Neural cell (in vitro differentiated cells): ENCODE data around the gene CPZ. TPM values are rescaled to one million over a fixed set of nuclear protein-coding genes. Genes with fewer than 3 reads are reported as not detected.

ENCODE experiments used
- H2AFZ ChIP-seq: fragments of 200-600, 300-800 bp; sonication (generic), shearing (Covaris generic); 2 replicates; pipeline ENCODE4 v1.6.0; 2014; ENCODE audit warnings: low read depth, mild to moderate bottlenecking, antibody characterized with exemption, low read length, moderate library complexity
- H3F3A ChIP-seq: fragments of 200-600 bp; shearing (Covaris generic); 2 replicates; pipeline ENCODE4 v1.6.1; 2016; ENCODE audit warnings: mild to moderate bottlenecking, moderate library complexity, mixed read lengths, antibody characterized with exemption, low read length; ENCODE audit not compliant: insufficient read depth, poor library complexity, severe bottlenecking
- H3K27ac ChIP-seq: fragments of 200-600, 300-800 bp; sonication (generic), shearing (Covaris generic); 2 replicates; pipeline ENCODE4 v1.5.1; 2014; ENCODE audit warnings: mild to moderate bottlenecking, low read length, moderate library complexity
- H3K27me3 ChIP-seq: fragments of 300-800, 200-600 bp; sonication (generic), shearing (Covaris generic); 2 replicates; pipeline ENCODE4 v1.6.0; 2014; ENCODE audit warnings: mild to moderate bottlenecking, low read depth, low read length, moderate library complexity; ENCODE audit not compliant: insufficient read depth
- H3K36me3 ChIP-seq: fragments of 300-800, 200-600 bp; sonication (generic), shearing (Covaris generic); 2 replicates; pipeline ENCODE4 v1.5.1; 2014; ENCODE audit warnings: mild to moderate bottlenecking, antibody characterized with exemption, low read length, moderate library complexity; ENCODE audit not compliant: insufficient read depth
- H3K4me2 ChIP-seq: fragments of 300-800, 200-600 bp; sonication (generic), shearing (Covaris generic); 2 replicates; pipeline ENCODE4 v1.6.0; 2014; ENCODE audit warnings: mild to moderate bottlenecking, low read length
- H3K4me3 ChIP-seq: fragments of 300-800, 200-600 bp; sonication (generic), shearing (Covaris generic); 2 replicates; pipeline ENCODE4 v1.5.1; 2014; ENCODE audit warnings: mild to moderate bottlenecking, low read length, moderate library complexity
- H3K79me2 ChIP-seq: fragments of 200-600 bp; shearing (Covaris generic); replicated peaks from 2 replicates; pipeline ENCODE4 v1.6.0; 2014; ENCODE audit warnings: mild to moderate bottlenecking, low read length, moderate library complexity; ENCODE audit not compliant: insufficient read depth
- H3K9ac ChIP-seq: fragments of 300-800, 200-600 bp; sonication (generic), shearing (Covaris generic); 2 replicates; pipeline ENCODE4 v1.6.1; 2016; ENCODE audit warnings: mild to moderate bottlenecking, low read length, mixed read lengths
- H3K9me2 ChIP-seq: fragments of 200-600 bp; shearing (Covaris generic); 2 replicates; pipeline ENCODE4 v1.6.1; 2016; ENCODE audit warnings: mild to moderate bottlenecking, low read length, mixed read lengths; ENCODE audit not compliant: insufficient read depth
- H3K9me3 ChIP-seq: fragments of 200-600, 300-800 bp; sonication (generic), shearing (Covaris generic); 2 replicates; pipeline ENCODE4 v1.6.1; 2016; ENCODE audit warnings: mild to moderate bottlenecking, mixed run types, low read length, moderate library complexity, mixed read lengths
- H4K20me1 ChIP-seq: fragments of 200-600 bp; shearing (Covaris generic); 2 replicates; pipeline ENCODE4 v1.6.1; 2016; ENCODE audit warnings: mild to moderate bottlenecking, mixed run types; ENCODE audit not compliant: insufficient read depth
- CTCF ChIP-seq: fragments of 450-650 bp; IDR thresholded peaks from 2 replicates; pipeline ENCODE4 v1.5.1; 2014; ENCODE audit warnings: antibody characterized with exemption, mild to moderate bottlenecking, moderate library complexity; ENCODE audit not compliant: poor library complexity, severe bottlenecking
- EP300 ChIP-seq: fragments of 450-650 bp; conservative IDR thresholded peaks from 2 replicates; pipeline ENCODE4 v1.6.1; 2014; ENCODE audit warnings: antibody characterized with exemption, mild to moderate bottlenecking, moderate library complexity; ENCODE audit not compliant: poor library complexity, severe bottlenecking
- EZH2 ChIP-seq: fragments of 200-600, 300-800 bp; shearing (Covaris generic), sonication (generic); IDR thresholded peaks from 2 replicates; pipeline ENCODE4 v1.6.1; 2014; ENCODE audit warnings: antibody characterized with exemption, low read length, borderline replicate concordance, mild to moderate bottlenecking; ENCODE audit not compliant: insufficient read depth, poor library complexity, severe bottlenecking
- MXI1 ChIP-seq: fragments of 450-650 bp; conservative IDR thresholded peaks from 2 replicates; pipeline ENCODE4 v1.6.1; 2014; ENCODE audit warnings: antibody characterized with exemption, mild to moderate bottlenecking; ENCODE audit not compliant: poor library complexity, severe bottlenecking
- POLR2AphosphoS5 ChIP-seq: IDR thresholded peaks from 2 replicates; pipeline ENCODE4 v1.6.1; 2012
- RAD21 ChIP-seq: fragments of 450-650 bp; conservative IDR thresholded peaks from 2 replicates; pipeline ENCODE4 v1.6.1; 2014; ENCODE audit warnings: antibody characterized with exemption, mild to moderate bottlenecking, moderate library complexity
- REST ChIP-seq: IDR thresholded peaks from 2 replicates; pipeline ENCODE4 v1.6.1; 2012; ENCODE audit warnings: borderline replicate concordance
- SMC3 ChIP-seq: fragments of 450-650 bp; conservative IDR thresholded peaks from 2 replicates; pipeline ENCODE4 v1.6.1; 2014; ENCODE audit warnings: antibody characterized with exemption, mild to moderate bottlenecking, moderate library complexity; ENCODE audit not compliant: poor library complexity
- TAF1 ChIP-seq: IDR thresholded peaks from 2 replicates; pipeline ENCODE4 v1.6.1; 2012; ENCODE audit warnings: low read depth
- polyA plus RNA-seq: library from polyadenylated mRNA; depleted of rRNA; stranded (reverse); fragments of >200 nt; gene quantifications from 2 replicates; pipeline ENCODE4 v1.2.3, GENCODE V29; 2014

Gene CPZ
- polyA plus RNA-seq, 1 donor from 2014 or later = not detected

- TF ChIP-seq CTCF (no peak), REST (no peak), EP300 (no peak), RAD21 (no peak), POLR2AphosphoS5 (no peak), EZH2 (no peak), TAF1 (no peak), SMC3 (no peak), MXI1 (no peak)
- H3K4me3 ChIP-seq = no peak overlapping the region
- H3K4me2 ChIP-seq = no peak overlapping the region
- no peak overlapping the region for H3K27ac ChIP-seq
- no peaks in the 10 kb centered on the region for H3K36me3 ChIP-seq
- H3K79me2 ChIP-seq = no peaks in the 10 kb centered on the region
- no peaks in the 10 kb centered on the region for H4K20me1 ChIP-seq
- no peaks in the 10 kb centered on the region for H3K9me2 ChIP-seq
- no peak overlapping the region for H2AFZ ChIP-seq
- peaks cover 3% of the 10 kb centered on the region for H3K27me3 ChIP-seq
- H3K9ac ChIP-seq = no peak overlapping the region
- no peaks in the 10 kb centered on the region for H3K9me3 ChIP-seq
- H3F3A ChIP-seq = no peaks in the 10 kb centered on the region
Observed at GRCh38 chr4:8599091-8599460, 6.5 kb downstream of the CPZ start.

GRCh38 chr4:8599657-8600056 lies 7.1 kb downstream of the CPZ start:
- Histone ChIP-seq H3K9me2 (no peaks in the 10 kb centered on the region), H3K27ac (no peak overlapping the region), H3K9ac (no peak overlapping the region), H3K27me3 (no peaks in the 10 kb centered on the region), H3K79me2 (no peaks in the 10 kb centered on the region), H3K4me2 (no peak overlapping the region), H4K20me1 (no peaks in the 10 kb centered on the region), H3K4me3 (no peak overlapping the region), H3F3A (no peaks in the 10 kb centered on the region), H3K36me3 (no peaks in the 10 kb centered on the region), H2AFZ (no peak overlapping the region), H3K9me3 (no peaks in the 10 kb centered on the region)
- TF ChIP-seq RAD21 = no peak
- no peak for TF ChIP-seq CTCF
- no peak for TF ChIP-seq MXI1
- no peak for TF ChIP-seq REST
- TF ChIP-seq EP300 = no peak
- no peak for TF ChIP-seq SMC3
- TF ChIP-seq TAF1 = no peak
- TF ChIP-seq EZH2 = no peak
- TF ChIP-seq POLR2AphosphoS5 = no peak
